Peyer's patch (tissue), 4 donors: ENCODE measurements around the gene CDH23.

ENCODE experiments used
- CTCF ChIP-seq, 6 experiments: fragments of 450-650 bp in 4 of 6; fragments of 200-600 bp in 2 of 6; sonication (generic) in 1 of 6; IDR thresholded peaks; one replicate each; pipeline ENCODE4 v1.5.1; 2017 to 2019; ENCODE audit warnings: antibody characterized with exemption in 6 of 6, mild to moderate bottlenecking in 3 of 6, moderate library complexity in 1 of 6
- POLR2A ChIP-seq, 2 donors: fragments of 450-650 bp; IDR thresholded peaks; one replicate each; pipeline ENCODE4 v1.5.1; 2017; ENCODE audit warnings: antibody characterized with exemption in 2 of 2, mild to moderate bottlenecking in 2 of 2, moderate library complexity in 2 of 2

GRCh38 chr10:71812016-71812912, 415.5 kb downstream of the CDH23 start:
- TF ChIP-seq CTCF (IDR thresholded peaks at IDR 0.05), result peak; percentile 86 to 91 (median 90)
- no peak for TF ChIP-seq POLR2A (IDR thresholded peaks at IDR 0.05)
